ENCODE data around the gene SMIM33.

Gene SMIM33

DNA sequence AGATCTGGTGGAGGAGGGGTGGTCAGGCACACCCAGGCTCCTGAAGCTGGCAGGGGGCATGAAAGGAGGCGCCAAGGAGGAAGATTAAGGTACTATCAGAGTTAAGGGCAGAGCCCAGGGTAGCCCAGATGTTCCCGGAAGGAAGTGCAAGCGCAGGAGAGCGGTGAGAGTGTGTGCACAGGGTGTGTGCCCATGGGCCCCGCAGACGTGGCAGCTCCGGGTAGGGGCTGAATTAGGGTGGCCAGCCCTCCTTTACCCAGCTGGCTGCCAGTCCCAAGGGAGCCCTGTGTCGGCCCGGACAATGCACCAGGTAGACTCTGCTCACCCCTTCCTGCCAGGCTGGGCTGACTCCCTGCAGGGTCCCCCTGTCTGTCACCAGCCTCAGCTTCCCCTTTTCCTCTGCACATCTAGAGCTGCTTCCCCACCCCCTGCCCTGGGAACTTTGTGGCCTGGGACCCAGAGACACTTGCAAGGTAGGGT lies at the start of gene SMIM33:
Gene SMIM33, plus strand, starts transcription at position 184 of the 480 bp plus-strand sequence. Its CDS starts 118 bp downstream, at position 302.
- DNase-seq (ENCODE audit: low read depth), result no peak
- no peak within 1 kb of the TSS for H3K4me3 ChIP-seq (ENCODE audit: low read length)
- TF ChIP-seq, protein P1, sequence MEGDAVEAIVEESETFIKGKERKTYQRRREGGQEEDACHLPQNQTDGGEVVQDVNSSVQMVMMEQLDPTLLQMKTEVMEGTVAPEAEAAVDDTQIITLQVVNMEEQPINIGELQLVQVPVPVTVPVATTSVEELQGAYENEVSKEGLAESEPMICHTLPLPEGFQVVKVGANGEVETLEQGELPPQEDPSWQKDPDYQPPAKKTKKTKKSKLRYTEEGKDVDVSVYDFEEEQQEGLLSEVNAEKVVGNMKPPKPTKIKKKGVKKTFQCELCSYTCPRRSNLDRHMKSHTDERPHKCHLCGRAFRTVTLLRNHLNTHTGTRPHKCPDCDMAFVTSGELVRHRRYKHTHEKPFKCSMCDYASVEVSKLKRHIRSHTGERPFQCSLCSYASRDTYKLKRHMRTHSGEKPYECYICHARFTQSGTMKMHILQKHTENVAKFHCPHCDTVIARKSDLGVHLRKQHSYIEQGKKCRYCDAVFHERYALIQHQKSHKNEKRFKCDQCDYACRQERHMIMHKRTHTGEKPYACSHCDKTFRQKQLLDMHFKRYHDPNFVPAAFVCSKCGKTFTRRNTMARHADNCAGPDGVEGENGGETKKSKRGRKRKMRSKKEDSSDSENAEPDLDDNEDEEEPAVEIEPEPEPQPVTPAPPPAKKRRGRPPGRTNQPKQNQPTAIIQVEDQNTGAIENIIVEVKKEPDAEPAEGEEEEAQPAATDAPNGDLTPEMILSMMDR (conservative IDR thresholded peaks at IDR 0.05; ENCODE audit: low read depth, low read length), result no peak

GRCh38 chr5:139422307-139422893 lies 48.4 kb upstream of the SMIM33 start:
- H3K4me3 ChIP-seq (ENCODE audit: low read length), result no peak overlapping the region
- TF ChIP-seq, protein P1 (conservative IDR thresholded peaks at IDR 0.05; ENCODE audit: low read depth, low read length), result peak; percentile 89
- no peak for DNase-seq (ENCODE audit: low read depth)

DNA sequence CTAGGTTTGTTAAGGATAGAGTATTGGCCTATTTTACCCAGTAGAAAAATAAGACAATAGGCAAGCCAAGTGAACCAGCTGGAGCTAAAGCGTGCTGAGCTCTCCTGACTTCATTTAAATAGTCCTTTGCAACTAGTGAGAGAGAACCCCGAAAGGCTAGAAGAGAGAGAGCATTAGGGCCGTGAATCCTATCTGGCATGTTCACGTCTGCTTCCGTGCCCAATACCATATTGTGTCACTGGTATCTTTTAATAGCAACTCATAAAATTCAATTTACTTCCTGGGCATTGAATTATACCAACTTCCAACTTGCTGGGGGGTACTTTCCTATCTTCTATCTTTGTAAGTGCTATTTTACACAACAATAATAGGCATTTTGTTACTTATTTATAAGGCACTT lies 45.3 kb upstream of the SMIM33 start:
- no peak for DNase-seq (ENCODE audit: low read depth)
- TF ChIP-seq, protein P1 (conservative IDR thresholded peaks at IDR 0.05; ENCODE audit: low read depth, low read length), result no peak
- no peak overlapping the region for H3K4me3 ChIP-seq (ENCODE audit: low read length)

DNA sequence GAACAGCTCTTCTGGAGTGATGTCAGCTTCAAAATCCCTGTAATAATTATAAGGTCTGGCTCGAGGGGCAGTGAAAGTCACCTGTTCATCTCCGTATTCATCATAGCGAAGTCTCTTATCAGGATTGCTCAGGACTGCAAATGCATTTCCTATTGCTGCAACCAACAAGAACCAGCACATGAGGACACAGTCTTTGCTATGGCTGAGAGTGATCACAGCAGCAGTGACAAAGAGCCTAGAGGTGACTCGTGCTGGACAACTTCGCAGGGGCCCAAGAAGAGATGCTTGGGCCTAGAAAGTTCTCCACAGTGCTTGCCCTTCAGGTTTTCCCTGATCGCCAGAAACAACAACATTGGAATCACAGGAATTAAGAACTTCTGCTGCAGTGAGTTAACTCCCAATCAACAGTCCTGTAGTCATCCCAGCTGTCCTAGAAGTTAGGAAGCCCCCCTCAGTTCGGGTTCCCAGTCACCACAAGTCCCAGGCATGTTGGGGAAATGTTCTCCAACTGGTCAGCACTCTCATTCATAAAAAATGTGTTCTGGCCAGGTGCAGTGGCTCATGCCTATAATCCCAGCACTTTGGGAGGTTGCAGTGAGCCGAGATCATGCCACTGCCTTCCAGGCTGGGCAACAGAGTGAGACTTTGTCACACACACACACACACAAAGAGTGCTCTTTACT lies 44.5 kb upstream of the SMIM33 start:
- no peak for DNase-seq (ENCODE audit: low read depth)
- TF ChIP-seq, protein P1 (conservative IDR thresholded peaks at IDR 0.05; ENCODE audit: low read depth, low read length), result no peak

GRCh38 chr5:139430015-139430414 lies 40.8 kb upstream of the SMIM33 start:
- no peak overlapping the region for H3K4me3 ChIP-seq (ENCODE audit: low read length)
- no peak for DNase-seq (ENCODE audit: low read depth)
- TF ChIP-seq, protein P1 (conservative IDR thresholded peaks at IDR 0.05; ENCODE audit: low read depth, low read length), result no peak

More for the DNA sequence above, 44.5 kb upstream of the SMIM33 start:
- no peak overlapping the region for H3K4me3 ChIP-seq (ENCODE audit: low read length)

DNA sequence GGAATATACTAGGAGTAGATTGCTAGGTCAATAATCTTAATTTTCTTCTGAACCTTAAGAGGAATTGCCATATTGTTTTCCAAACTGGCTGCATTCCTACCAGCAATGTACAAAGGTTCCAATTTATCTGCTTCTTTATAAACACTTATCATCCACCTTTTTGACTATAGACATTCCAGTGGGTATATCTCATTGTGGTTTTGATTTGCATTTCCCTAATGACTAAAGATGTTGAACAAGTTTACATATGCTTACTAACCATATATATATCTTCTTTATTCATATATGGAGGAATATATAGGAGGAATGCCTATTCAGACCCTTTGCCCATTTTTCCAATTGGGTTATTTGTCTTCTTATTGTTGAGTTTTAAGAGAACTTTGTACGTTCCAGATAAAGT lies 39.1 kb upstream of the SMIM33 start:
- no peak overlapping the region for H3K4me3 ChIP-seq (ENCODE audit: low read length)
- TF ChIP-seq, protein P1 (conservative IDR thresholded peaks at IDR 0.05; ENCODE audit: low read depth, low read length), result no peak
- no peak for DNase-seq (ENCODE audit: low read depth)

DNA sequence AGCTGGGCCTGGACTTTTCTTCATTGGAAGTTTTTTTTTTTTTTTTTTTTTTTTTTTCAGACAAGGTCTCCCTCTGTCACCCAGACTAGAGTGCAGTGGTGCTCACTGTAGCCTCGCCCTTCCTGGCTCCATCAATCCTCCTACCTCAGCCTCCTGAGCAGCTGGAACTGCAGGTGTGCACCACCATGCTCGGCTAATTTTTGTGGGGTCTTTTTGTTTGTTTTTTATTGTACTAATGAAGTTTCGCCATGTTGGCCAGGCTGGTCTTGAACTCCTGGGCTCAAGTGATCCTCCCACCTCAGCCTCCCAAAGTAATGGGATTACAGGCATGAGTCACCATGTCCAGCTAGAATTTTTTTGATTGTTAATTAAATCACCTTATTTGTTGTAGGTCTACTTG lies 35.1 kb upstream of the SMIM33 start:
- TF ChIP-seq, protein P1 (conservative IDR thresholded peaks at IDR 0.05; ENCODE audit: low read depth, low read length), result no peak
- no peak overlapping the region for H3K4me3 ChIP-seq (ENCODE audit: low read length)
- no peak for DNase-seq (ENCODE audit: low read depth)
